Adrenal gland (tissue), 19 donors: ENCODE results near the gene EVC. TPM values are rescaled to one million over a fixed set of nuclear protein-coding genes. Genes with fewer than 3 reads are reported as not detected.
A peak's percentile ranks its signal among the peaks of the same experiment; 100 is the strongest.

Source experiments
- DNase-seq, 7 donors: peaks; one replicate each; pipeline ENCODE4 v3.0.0-alpha.2; 2019 to 2020
- H3K27ac ChIP-seq, 5 donors: fragments of 200-600 bp; sonication (generic) in 4 of 5; 1 replicate in 3 of 5; 2 replicates in 2 of 5; pipeline versions ENCODE4 v1.5.1 to v1.8.0; 2016 to 2020; ENCODE audit warnings: mild to moderate bottlenecking in 1 of 5
- H3K27me3 ChIP-seq: fragments of 200-600 bp; 2 replicates; pipeline ENCODE4 v1.8.0; 2021
- H3K36me3 ChIP-seq, 2 donors: fragments of 200-600 bp; replicated peaks in 1 of 2; 1 replicate in 1 of 2; 2 replicates in 1 of 2; pipeline versions ENCODE4 v1.5.1 to v1.8.0; 2018 to 2022
- H3K4me1 ChIP-seq, 2 donors: fragments of 200-600 bp; replicated peaks in 1 of 2; 1 replicate in 1 of 2; 2 replicates in 1 of 2; pipeline versions ENCODE4 v1.5.1 to v1.8.0; 2018 to 2021
- H3K4me3 ChIP-seq, 4 donors: fragments of 200-600 bp; sonication (generic) in 3 of 4; one replicate each; pipeline ENCODE4 v1.5.1; 2016 to 2018
- H3K9me3 ChIP-seq, 3 donors: fragments of 200-600 bp; sonication (generic) in 1 of 3; replicated peaks in 1 of 3; 1 replicate in 2 of 3; 2 replicates in 1 of 3; pipeline versions ENCODE4 v1.5.1 to v1.8.0; 2016 to 2021
- POLR2A ChIP-seq, 2 donors: fragments of 450-650 bp; IDR thresholded peaks; one replicate each; pipeline ENCODE4 v1.6.1; 2017; ENCODE audit warnings: antibody characterized with exemption in 2 of 2, mild to moderate bottlenecking in 2 of 2, moderate library complexity in 1 of 2
- WGBS, 4 donors: extraction: QIAGEN DNeasy Blood & Tissue Kit in 2 of 4; methylation state at CpG; one replicate each; pipeline versions ENCODE4 v1.1.5 to v1.1.7; 2013 to 2017; 5-methylcytosine and 5-hydroxymethylcytosine counted together
- intact Hi-C, 2 donors: fragments of 100-400 bp; cut with DNase I; formaldehyde crosslinking; loops; one replicate each; pipeline versions ENCODE4 v1.14.1 to v1.15.0; 2022 to 2023
- long read RNA-seq, 10 donors: library from polyadenylated mRNA in 3 of 10; unstranded in 2 of 10; stranded (forward) in 1 of 10; transcript quantifications; one replicate each; pipeline ENCODE4 v2.0.0 and lab custom pipeline, GENCODE V29; 2021 to 2026
- polyA plus RNA-seq, 3 donors: library from polyadenylated mRNA; stranded (reverse); fragments of 200-250 nt in 2 of 3; fragments of 350-450 nt in 1 of 3; fragmentation: Illumina TruSeq in 1 of 3; extraction: RNeasy Lipid Tissue Mini Kit (QIAGEN cat#74804) in 1 of 3; gene quantifications; one replicate each; pipeline ENCODE4 v1.2.3, GENCODE V29; 2013 to 2014
- total RNA-seq, 9 donors: library from RNA; depleted of rRNA in 4 of 9; stranded (reverse); fragments of >200 nt in 4 of 9; fragments of 120-200 nt in 1 of 9; fragmentation: NEBNext Ultra II Directional in 1 of 9; extraction: Animal tissue kit (Norgen Biotek cat#: 25700) in 1 of 9; gene quantifications; one replicate each; pipeline versions ENCODE4 v1.1.0 to v1.2.4, GENCODE V29; 2013 to 2023
- TF ChIP-seq, protein P1 (sequence below), 6 experiments: fragments of 450-650 bp in 4 of 6; fragments of 200-600 bp in 2 of 6; sonication (generic) in 1 of 6; IDR thresholded peaks; 1 replicate in 5 of 6; 2 replicates in 1 of 6; pipeline versions ENCODE4 v1.5.1 to v1.8.0; 2016 to 2021; ENCODE audit warnings: antibody characterized with exemption in 6 of 6, mild to moderate bottlenecking in 2 of 6, moderate library complexity in 1 of 6
- donor health status: healthy with polysubstance abuse.
- donor health status: Bipolar disorder and iron deficiency.
- donor health status: DM: yes; HTN: yes; CAD: no.
- donor health status: DM: no; HTN: no; CAD: no.
- donor health status: DM: no; HTN: no; CAD: no.
- donor health status: DM: yes; HTN: yes; CAD: no.

Gene EVC
- total RNA-seq (10 to 100 TPM in 6 of 9 donors, 1 to 10 TPM in 3; 3.6 to 23.7 (median 15.5) TPM), polyA plus RNA-seq (1 to 10 TPM; 1.0 to 5.3 (median 4.3) TPM)
- long read RNA-seq, donor 1: 0 reads
- long read RNA-seq, donor 2: 0 reads
- long read RNA-seq, donor 3: 0 reads
- long read RNA-seq, donor 4: 0 reads
- long read RNA-seq, donor 5, full-length matches to known transcripts: 2 of 20 reads
- long read RNA-seq, donor 5, partial matches to known transcripts: 4 of 20 reads
- long read RNA-seq, donor 5, other reads (novel, unspliced or antisense): 14 of 20 reads
- long read RNA-seq, donor 6: 0 reads
- long read RNA-seq, donor 7: 0 reads
- long read RNA-seq, donor 8, full-length matches to known transcripts: 1 of 1 reads
- long read RNA-seq, donor 8, partial matches to known transcripts: 0 of 1 reads
- long read RNA-seq, donor 8, other reads (novel, unspliced or antisense): 0 of 1 reads
- long read RNA-seq, donor 9: 0 reads
- long read RNA-seq, donor 10, partial matches to known transcripts: 68 of 75 reads
- long read RNA-seq, donor 10, other reads (novel, unspliced or antisense): 7 of 75 reads

DNA sequence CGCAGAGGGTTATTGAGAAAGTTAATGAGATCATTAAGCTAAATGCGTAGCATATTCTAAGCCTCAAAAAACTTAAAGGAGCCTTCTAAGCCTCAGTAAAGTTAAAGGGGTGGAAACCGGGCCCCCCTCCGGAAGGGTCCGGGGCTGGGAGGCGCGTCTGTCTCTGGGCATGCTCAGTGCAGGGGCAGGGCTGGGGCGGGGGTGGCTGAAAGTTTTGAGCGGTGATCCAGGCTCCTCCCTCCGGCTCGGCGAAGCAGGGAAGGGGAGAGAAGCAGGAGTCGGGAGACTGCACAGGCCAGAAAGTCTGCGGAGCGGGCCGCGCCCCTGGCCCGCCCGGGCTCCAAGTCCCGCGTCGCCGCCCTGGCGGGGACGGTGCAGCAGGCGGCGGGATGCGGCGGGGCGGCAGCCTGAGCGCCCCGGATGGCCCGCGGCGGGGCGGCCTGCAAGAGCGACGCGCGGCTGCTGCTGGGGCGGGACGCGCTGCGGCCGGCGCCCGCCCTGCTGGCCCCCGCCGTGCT lies at the start of gene EVC:
TSS of gene EVC (plus strand) at position 241 of the 518 bp plus-strand sequence. CDS start at position 421, 180 bp downstream.
- peak; percentile 61 to 84 (median 67) for DNase-seq
- H3K27me3 ChIP-seq: no peaks in the 10 kb centered on the region
- intact Hi-C loops: no loop called here
- peak within 1 kb of the TSS in 3 of 5 donors; percentile 34 to 80 (median 57) for H3K27ac ChIP-seq
- TF ChIP-seq POLR2A (IDR thresholded peaks at IDR 0.05): peak in 1 of 2 donors; percentile 63
- TF ChIP-seq, protein P1, sequence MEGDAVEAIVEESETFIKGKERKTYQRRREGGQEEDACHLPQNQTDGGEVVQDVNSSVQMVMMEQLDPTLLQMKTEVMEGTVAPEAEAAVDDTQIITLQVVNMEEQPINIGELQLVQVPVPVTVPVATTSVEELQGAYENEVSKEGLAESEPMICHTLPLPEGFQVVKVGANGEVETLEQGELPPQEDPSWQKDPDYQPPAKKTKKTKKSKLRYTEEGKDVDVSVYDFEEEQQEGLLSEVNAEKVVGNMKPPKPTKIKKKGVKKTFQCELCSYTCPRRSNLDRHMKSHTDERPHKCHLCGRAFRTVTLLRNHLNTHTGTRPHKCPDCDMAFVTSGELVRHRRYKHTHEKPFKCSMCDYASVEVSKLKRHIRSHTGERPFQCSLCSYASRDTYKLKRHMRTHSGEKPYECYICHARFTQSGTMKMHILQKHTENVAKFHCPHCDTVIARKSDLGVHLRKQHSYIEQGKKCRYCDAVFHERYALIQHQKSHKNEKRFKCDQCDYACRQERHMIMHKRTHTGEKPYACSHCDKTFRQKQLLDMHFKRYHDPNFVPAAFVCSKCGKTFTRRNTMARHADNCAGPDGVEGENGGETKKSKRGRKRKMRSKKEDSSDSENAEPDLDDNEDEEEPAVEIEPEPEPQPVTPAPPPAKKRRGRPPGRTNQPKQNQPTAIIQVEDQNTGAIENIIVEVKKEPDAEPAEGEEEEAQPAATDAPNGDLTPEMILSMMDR (IDR thresholded peaks at IDR 0.05): no peak
- peaks cover 0 to 12% of the 10 kb centered on the region in 2 donors for H3K4me1 ChIP-seq
- no peaks in the 10 kb centered on the region for H3K9me3 ChIP-seq
- no peaks in the 10 kb centered on the region for H3K36me3 ChIP-seq
- 0 to 3% (median 1%) methylated on average over 13 to 49 of the region's 49 CpGs for WGBS, 4 donors
- H3K4me3 ChIP-seq: peak within 1 kb of the TSS in 2 of 4 donors; percentile 17 to 62

GRCh38 chr4:5661237-5661636 lies 49.8 kb upstream of the EVC start:
- H3K27me3 ChIP-seq: no peaks in the 10 kb centered on the region
- no peak for DNase-seq
- no peak overlapping the region for H3K4me3 ChIP-seq
- H3K4me1 ChIP-seq: no peaks in the 10 kb centered on the region
- no peaks in the 10 kb centered on the region for H3K36me3 ChIP-seq
- intact Hi-C loops: no loop called here
- WGBS, 4 donors: 76 to 83% (median 81%) methylated on average over 4 of the region's 4 CpGs
- TF ChIP-seq, protein P1 (IDR thresholded peaks at IDR 0.05): no peak
- no peak for TF ChIP-seq POLR2A (IDR thresholded peaks at IDR 0.05)
- H3K9me3 ChIP-seq: no peaks in the 10 kb centered on the region
- H3K27ac ChIP-seq: no peak overlapping the region

DNA sequence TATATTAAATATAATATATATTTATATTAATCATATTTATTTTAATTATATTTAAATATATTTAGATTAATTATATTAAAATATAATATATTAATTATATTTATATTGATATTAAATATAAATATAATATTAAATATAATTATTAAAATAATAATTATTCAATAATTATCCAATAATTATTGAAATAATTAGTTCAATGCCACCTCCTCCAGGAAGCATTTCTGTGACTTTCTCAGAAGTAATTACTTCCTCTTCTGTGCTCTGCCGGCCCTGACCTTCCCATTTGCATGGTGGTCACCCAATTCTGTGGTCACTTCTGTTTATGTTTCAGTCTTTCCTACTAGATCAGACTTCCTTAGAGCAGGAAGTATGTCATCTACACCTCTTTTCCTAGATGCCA lies 48.4 kb upstream of the EVC start:
- H3K27ac ChIP-seq: no peak overlapping the region
- 51 to 74% (median 63%) methylated on average over 1 of the region's 1 CpG for WGBS, 4 donors
- no peaks in the 10 kb centered on the region for H3K4me1 ChIP-seq
- no peak for DNase-seq
- H3K36me3 ChIP-seq: no peaks in the 10 kb centered on the region
- no peaks in the 10 kb centered on the region for H3K9me3 ChIP-seq
- intact Hi-C loops: no loop called here
- TF ChIP-seq, protein P1 (IDR thresholded peaks at IDR 0.05): no peak
- TF ChIP-seq POLR2A (IDR thresholded peaks at IDR 0.05): no peak
- no peak overlapping the region for H3K4me3 ChIP-seq
- H3K27me3 ChIP-seq: no peaks in the 10 kb centered on the region

DNA sequence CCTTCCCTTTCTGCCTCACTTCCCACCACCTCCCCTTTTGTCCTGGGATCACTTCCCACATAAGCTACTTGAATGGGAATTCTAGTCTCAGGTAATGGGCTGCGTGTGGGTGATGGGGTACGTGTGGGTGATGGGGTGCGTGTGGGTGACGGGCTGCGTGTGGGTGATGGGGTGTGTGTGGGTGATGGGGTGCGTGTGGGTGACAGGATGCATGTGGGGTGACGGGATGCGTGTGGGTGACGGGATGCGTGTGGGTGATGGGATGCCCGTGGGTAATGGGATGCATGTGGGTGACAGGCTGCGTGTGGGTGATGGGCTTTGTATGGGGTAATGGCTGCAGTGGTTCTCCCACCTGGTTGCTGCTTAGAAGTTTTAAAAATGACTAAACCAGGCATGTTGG lies 46.2 kb upstream of the EVC start:
- Histone ChIP-seq H3K4me3 (no peak overlapping the region), H3K36me3 (no peaks in the 10 kb centered on the region), H3K27ac (no peak overlapping the region), H3K9me3 (no peaks in the 10 kb centered on the region), H3K27me3 (no peaks in the 10 kb centered on the region), H3K4me1 (no peaks in the 10 kb centered on the region)
- 89 to 95% (median 93%) methylated on average over 12 of the region's 12 CpGs for WGBS, 4 donors
- intact Hi-C loops: no loop called here
- DNase-seq: no peak
- TF ChIP-seq POLR2A (IDR thresholded peaks at IDR 0.05): no peak
- TF ChIP-seq, protein P1 (IDR thresholded peaks at IDR 0.05): no peak
